ENCODE results near the gene SCNN1A.

The SCNN1A gene

DNA sequence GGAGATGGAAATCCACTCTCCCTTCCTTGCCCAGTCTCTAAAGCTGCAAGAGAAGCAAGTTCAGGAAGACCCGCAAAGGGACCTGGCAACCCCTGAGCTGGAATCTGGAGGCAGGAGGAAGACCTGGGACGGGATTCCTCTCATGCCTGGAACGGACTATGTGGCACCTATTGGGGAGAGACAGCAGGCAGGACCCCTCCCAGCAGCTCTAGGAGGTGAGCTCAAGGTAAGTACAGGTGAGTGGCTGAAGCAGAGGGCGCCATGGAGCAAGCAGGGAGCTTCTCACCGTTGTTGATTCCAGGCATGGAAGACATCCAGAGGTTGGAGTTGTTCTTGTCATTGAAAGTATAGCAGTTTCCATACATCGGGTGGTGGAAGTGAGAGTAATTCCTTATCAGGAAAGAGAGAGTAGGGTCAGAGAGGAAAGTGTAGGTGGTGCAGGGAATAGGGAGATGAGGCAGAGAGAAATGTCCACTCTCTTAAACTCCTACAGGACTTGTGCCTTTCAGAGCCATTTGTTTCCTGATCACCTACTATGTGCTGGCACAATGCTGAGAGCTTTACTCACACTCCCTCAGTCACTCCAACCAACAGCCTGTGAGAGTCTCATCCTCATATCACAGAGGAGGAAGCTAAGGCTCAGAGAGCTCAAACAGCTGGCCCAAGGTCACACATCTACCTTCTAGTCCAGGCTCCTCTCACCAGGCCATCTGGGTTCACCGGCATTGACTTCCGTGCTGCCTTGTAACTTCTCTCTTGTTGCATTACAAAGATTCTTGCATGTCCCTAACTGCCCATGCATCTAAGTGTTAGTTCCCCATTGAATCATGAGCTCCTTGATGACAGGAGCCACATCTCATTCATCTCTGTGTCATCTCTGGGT, 19.6 kb downstream of the SCNN1A start:
- H2AK5ac ChIP-seq (ENCODE audit: low read length): no peak overlapping the region
- H4K91ac ChIP-seq (ENCODE audit: low read depth, low read length): no peak overlapping the region
- H3K23ac ChIP-seq (ENCODE audit: low read length): no peak overlapping the region
- no peak overlapping the region for H3K4me3 ChIP-seq (ENCODE audit: low read depth, low read length)
- no peaks in the 10 kb centered on the region for H3K79me1 ChIP-seq (ENCODE audit: low read length)
- H3K4me2 ChIP-seq (ENCODE audit: low read length): no peak overlapping the region
- no CpG with 5 or more reads among the region's 8 CpGs for WGBS (ENCODE audit: extremely low coverage, insufficient coverage, insufficient read length)
- H2BK5ac ChIP-seq (ENCODE audit: low read depth, low read length, poor library complexity): no peak overlapping the region
- H4K8ac ChIP-seq (ENCODE audit: low read depth, low read length): no peak overlapping the region
- H3K27ac ChIP-seq (ENCODE audit: low read depth, low read length): no peak overlapping the region
- no peak for DNase-seq
- H2BK12ac ChIP-seq (ENCODE audit: low read length): no peak overlapping the region
- no peak overlapping the region for H3K4ac ChIP-seq (ENCODE audit: low read depth, low read length)
- H3K9ac ChIP-seq (ENCODE audit: low read length): no peak overlapping the region
- H2BK120ac ChIP-seq (ENCODE audit: insufficient read depth, low read length, poor library complexity): no peak overlapping the region
- no peaks in the 10 kb centered on the region for H3K79me2 ChIP-seq (ENCODE audit: control insufficient read depth, insufficient read depth, low read length, poor library complexity)
- no peaks in the 10 kb centered on the region for H3K27me3 ChIP-seq (ENCODE audit: insufficient read depth, low read length)
- no peak overlapping the region for H3K14ac ChIP-seq (ENCODE audit: low read length)
- no peaks in the 10 kb centered on the region for H3K9me3 ChIP-seq (ENCODE audit: insufficient read depth, low read depth, low read length)
- no peak overlapping the region for H3K18ac ChIP-seq (ENCODE audit: low read length)
- H4K12ac ChIP-seq (ENCODE audit: low read depth, low read length): no peak overlapping the region
- H3K36me3 ChIP-seq (ENCODE audit: control insufficient read depth in 1 of 2, insufficient read depth in 2 of 2, low read length in 2 of 2): no peaks in the 10 kb centered on the region
- H2AFZ ChIP-seq (ENCODE audit: insufficient read depth, low read length, poor library complexity): no peak overlapping the region
- H3K4me1 ChIP-seq (ENCODE audit: control insufficient read depth in 1 of 2, insufficient read depth in 2 of 2, low read length in 2 of 2): no peaks in the 10 kb centered on the region

DNA sequence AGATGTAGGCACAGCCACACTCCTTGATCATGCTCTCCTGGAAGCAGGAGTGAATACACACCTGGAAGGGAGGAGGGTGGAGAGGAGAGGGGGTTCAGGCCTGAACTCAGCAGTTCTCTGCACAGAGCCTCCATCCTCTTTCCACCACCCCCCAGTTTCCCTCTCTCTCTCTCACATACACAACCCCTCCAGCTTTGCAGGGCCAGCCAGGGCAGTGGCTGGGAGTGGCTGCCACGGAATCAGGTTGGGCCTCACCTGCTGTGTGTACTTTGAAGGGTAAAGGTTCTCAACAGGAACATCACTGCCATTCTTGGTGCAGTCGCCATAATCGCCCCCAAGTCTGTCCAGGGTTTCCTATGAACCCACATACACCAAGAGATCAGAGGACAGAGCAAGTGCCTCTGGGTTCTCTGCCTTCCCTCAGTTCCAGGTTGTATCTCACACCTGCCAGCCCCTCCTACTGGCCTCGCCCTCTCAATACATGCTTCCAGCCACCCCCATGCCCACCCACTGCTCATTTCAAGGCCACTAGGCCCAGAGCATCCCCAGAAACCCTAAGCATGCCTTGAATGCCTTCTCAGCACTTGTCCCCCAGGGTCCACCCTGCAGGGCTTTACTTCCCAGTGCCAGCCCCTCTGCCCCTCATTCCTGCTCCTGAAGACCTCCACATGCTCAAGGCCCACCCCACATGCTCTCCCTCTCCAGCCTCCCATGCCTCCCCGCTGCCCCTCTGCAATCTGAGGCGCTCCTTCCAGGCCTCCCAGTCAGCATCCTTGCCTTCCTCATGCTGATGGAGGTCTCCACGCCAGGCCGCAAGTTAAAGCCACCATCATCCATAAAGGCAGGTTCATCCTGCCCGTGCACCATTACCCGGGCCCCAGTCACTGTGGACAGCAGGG, 20.6 kb downstream of the SCNN1A start:
- no CpG with 5 or more reads among the region's 10 CpGs for WGBS (ENCODE audit: extremely low coverage, insufficient coverage, insufficient read length)
- H3K36me3 ChIP-seq (ENCODE audit: control insufficient read depth in 1 of 2, insufficient read depth in 2 of 2, low read length in 2 of 2): no peaks in the 10 kb centered on the region

DNA sequence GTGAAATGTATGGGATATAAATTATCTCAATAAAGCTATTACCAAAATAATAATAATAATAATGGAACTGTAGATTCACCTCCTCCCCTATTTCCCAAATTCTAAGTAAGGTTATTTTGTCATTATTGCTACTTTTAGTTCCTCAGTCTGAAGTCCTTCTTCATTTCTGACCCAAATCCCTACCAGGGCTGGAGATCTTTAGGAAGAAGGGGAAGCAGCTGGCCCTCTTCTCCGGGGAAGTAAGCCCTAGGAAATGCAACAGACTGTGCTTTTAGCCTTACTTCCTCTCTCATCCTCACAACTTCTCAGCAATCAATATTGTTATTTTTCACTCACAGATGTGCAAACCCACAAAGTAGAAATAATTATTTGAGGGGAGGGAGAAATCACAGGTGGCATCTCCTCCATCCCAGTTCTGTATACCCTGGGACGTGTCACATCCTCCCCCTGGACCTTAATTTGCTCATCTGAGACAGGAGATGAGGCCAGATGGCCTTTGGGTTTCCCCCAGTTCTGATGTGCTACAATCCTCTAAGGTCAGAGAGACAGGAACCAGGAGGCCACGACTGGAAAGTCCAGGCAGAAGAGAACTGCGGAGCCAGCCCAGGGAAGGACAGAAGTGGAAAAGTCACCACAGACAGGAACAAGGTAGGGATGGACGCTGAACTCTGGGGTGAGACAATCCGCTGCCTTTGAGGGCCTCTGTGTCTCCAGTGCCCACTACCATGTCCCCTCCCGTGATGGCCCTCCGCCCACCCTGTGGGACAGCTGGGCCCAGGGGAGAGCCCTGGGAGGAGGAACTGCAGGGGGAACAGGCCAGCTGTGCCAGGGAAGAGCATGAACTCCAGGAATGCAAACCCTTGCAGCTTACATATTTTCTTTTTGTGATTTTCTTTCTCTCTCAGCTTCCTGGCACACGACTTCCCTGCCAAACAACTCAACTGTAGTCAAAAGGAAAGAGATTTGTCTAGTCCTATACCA, 22.9 kb downstream of the SCNN1A start:
- H3K14ac ChIP-seq (ENCODE audit: low read length): no peak overlapping the region
- no peak for DNase-seq
- no peak overlapping the region for H2AFZ ChIP-seq (ENCODE audit: insufficient read depth, low read length, poor library complexity)
- H2BK5ac ChIP-seq (ENCODE audit: low read depth, low read length, poor library complexity): no peak overlapping the region
- no peak overlapping the region for H3K4ac ChIP-seq (ENCODE audit: low read depth, low read length)
- H4K8ac ChIP-seq (ENCODE audit: low read depth, low read length): no peak overlapping the region
- peak overlapping the region; percentile 68 for H3K9ac ChIP-seq (ENCODE audit: low read length)
- no peak overlapping the region for H2BK12ac ChIP-seq (ENCODE audit: low read length)
- H3K9me3 ChIP-seq (ENCODE audit: insufficient read depth, low read depth, low read length): peaks cover 2% of the 10 kb centered on the region
- no peak overlapping the region for H3K4me2 ChIP-seq (ENCODE audit: low read length)
- H3K23ac ChIP-seq (ENCODE audit: low read length): no peak overlapping the region
- no peak overlapping the region for H4K12ac ChIP-seq (ENCODE audit: low read depth, low read length)
- H3K36me3 ChIP-seq (ENCODE audit: control insufficient read depth in 1 of 2, insufficient read depth in 2 of 2, low read length in 2 of 2): no peaks in the 10 kb centered on the region
- H3K79me2 ChIP-seq (ENCODE audit: control insufficient read depth, insufficient read depth, low read length, poor library complexity): no peaks in the 10 kb centered on the region
- no CpG with 5 or more reads among the region's 9 CpGs for WGBS (ENCODE audit: extremely low coverage, insufficient coverage, insufficient read length)
- H3K18ac ChIP-seq (ENCODE audit: low read length): no peak overlapping the region
- no peak overlapping the region for H4K91ac ChIP-seq (ENCODE audit: low read depth, low read length)
- no peak overlapping the region for H2BK120ac ChIP-seq (ENCODE audit: insufficient read depth, low read length, poor library complexity)
- H3K27me3 ChIP-seq (ENCODE audit: insufficient read depth, low read length): no peaks in the 10 kb centered on the region
- no peak overlapping the region for H3K4me3 ChIP-seq (ENCODE audit: low read depth, low read length)
- no peak overlapping the region for H3K27ac ChIP-seq (ENCODE audit: low read depth, low read length)
- H2AK5ac ChIP-seq (ENCODE audit: low read length): no peak overlapping the region
- H3K4me1 ChIP-seq (ENCODE audit: control insufficient read depth in 1 of 2, insufficient read depth in 2 of 2, low read length in 2 of 2): no peaks in the 10 kb centered on the region
- no peaks in the 10 kb centered on the region for H3K79me1 ChIP-seq (ENCODE audit: low read length)

More for the DNA sequence above, 20.6 kb downstream of the SCNN1A start:
- Histone ChIP-seq H4K91ac (ENCODE audit: low read depth, low read length) (no peak overlapping the region), H3K4me2 (ENCODE audit: low read length) (no peak overlapping the region), H2BK120ac (ENCODE audit: insufficient read depth, low read length, poor library complexity) (no peak overlapping the region), H4K12ac (ENCODE audit: low read depth, low read length) (no peak overlapping the region), H2AK5ac (ENCODE audit: low read length) (no peak overlapping the region), H2BK5ac (ENCODE audit: low read depth, low read length, poor library complexity) (no peak overlapping the region), H3K4ac (ENCODE audit: low read depth, low read length) (no peak overlapping the region), H3K23ac (ENCODE audit: low read length) (no peak overlapping the region), H2BK12ac (ENCODE audit: low read length) (no peak overlapping the region), H2AFZ (ENCODE audit: insufficient read depth, low read length, poor library complexity) (no peak overlapping the region), H3K79me1 (ENCODE audit: low read length) (no peaks in the 10 kb centered on the region), H3K18ac (ENCODE audit: low read length) (no peak overlapping the region), H4K8ac (ENCODE audit: low read depth, low read length) (no peak overlapping the region), H3K4me1 (ENCODE audit: control insufficient read depth in 1 of 2, insufficient read depth in 2 of 2, low read length in 2 of 2) (no peaks in the 10 kb centered on the region), H3K27me3 (ENCODE audit: insufficient read depth, low read length) (no peaks in the 10 kb centered on the region), H3K79me2 (ENCODE audit: control insufficient read depth, insufficient read depth, low read length, poor library complexity) (no peaks in the 10 kb centered on the region), H3K27ac (ENCODE audit: low read depth, low read length) (no peak overlapping the region), H3K9me3 (ENCODE audit: insufficient read depth, low read depth, low read length) (no peaks in the 10 kb centered on the region), H3K14ac (ENCODE audit: low read length) (no peak overlapping the region), H3K9ac (ENCODE audit: low read length) (no peak overlapping the region), H3K4me3 (ENCODE audit: low read depth, low read length) (no peak overlapping the region)
- no peak for DNase-seq

DNA sequence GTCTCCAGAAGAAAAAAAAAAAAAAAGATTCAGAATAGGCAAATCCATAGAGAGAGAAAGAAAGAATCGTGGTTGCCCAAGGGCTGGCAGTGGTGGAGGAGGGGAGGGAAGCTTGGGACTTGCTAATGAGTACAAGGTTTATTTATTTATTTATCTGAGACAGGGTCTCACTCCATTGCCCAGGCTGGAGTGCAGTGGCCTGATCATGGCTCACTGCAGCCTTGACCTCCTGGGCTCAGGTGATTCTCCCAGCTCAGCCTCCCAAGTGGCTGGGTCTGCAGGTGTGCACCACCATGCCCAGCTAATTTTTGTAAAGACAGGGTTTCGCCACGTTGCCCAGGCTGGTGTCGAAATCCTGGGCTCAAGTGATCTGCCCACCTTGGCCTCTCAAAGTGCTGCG, 23.7 kb downstream of the SCNN1A start:
- no peak overlapping the region for H4K91ac ChIP-seq (ENCODE audit: low read depth, low read length)
- no peaks in the 10 kb centered on the region for H3K27me3 ChIP-seq (ENCODE audit: insufficient read depth, low read length)
- H3K14ac ChIP-seq (ENCODE audit: low read length): no peak overlapping the region
- H2BK120ac ChIP-seq (ENCODE audit: insufficient read depth, low read length, poor library complexity): no peak overlapping the region
- H2AK5ac ChIP-seq (ENCODE audit: low read length): no peak overlapping the region
- H3K36me3 ChIP-seq (ENCODE audit: control insufficient read depth in 1 of 2, insufficient read depth in 2 of 2, low read length in 2 of 2): no peaks in the 10 kb centered on the region
- H2AFZ ChIP-seq (ENCODE audit: insufficient read depth, low read length, poor library complexity): no peak overlapping the region
- H3K23ac ChIP-seq (ENCODE audit: low read length): no peak overlapping the region
- H3K79me2 ChIP-seq (ENCODE audit: control insufficient read depth, insufficient read depth, low read length, poor library complexity): no peaks in the 10 kb centered on the region
- H3K18ac ChIP-seq (ENCODE audit: low read length): no peak overlapping the region
- H3K79me1 ChIP-seq (ENCODE audit: low read length): no peaks in the 10 kb centered on the region
- no peak overlapping the region for H3K4ac ChIP-seq (ENCODE audit: low read depth, low read length)
- no peak overlapping the region for H4K8ac ChIP-seq (ENCODE audit: low read depth, low read length)
- peaks cover 2% of the 10 kb centered on the region for H3K9me3 ChIP-seq (ENCODE audit: insufficient read depth, low read depth, low read length)
- DNase-seq: no peak
- no peak overlapping the region for H3K9ac ChIP-seq (ENCODE audit: low read length)
- H3K4me3 ChIP-seq (ENCODE audit: low read depth, low read length): no peak overlapping the region
- H3K27ac ChIP-seq (ENCODE audit: low read depth, low read length): no peak overlapping the region
- no peak overlapping the region for H2BK5ac ChIP-seq (ENCODE audit: low read depth, low read length, poor library complexity)
- no peak overlapping the region for H3K4me2 ChIP-seq (ENCODE audit: low read length)
- no peak overlapping the region for H2BK12ac ChIP-seq (ENCODE audit: low read length)
- no peaks in the 10 kb centered on the region for H3K4me1 ChIP-seq (ENCODE audit: control insufficient read depth in 1 of 2, insufficient read depth in 2 of 2, low read length in 2 of 2)
- no peak overlapping the region for H4K12ac ChIP-seq (ENCODE audit: low read depth, low read length)
- no CpG with 5 or more reads among the region's 5 CpGs for WGBS (ENCODE audit: extremely low coverage, insufficient coverage, insufficient read length)

Measured in trophoblast cell (in vitro differentiated cells and primary cell).